Measurements from ENCODE around the gene HNRNPH2. TPM values are rescaled to one million over a fixed set of nuclear protein-coding genes. Genes with fewer than 3 reads are reported as not detected.

Gene HNRNPH2
- total RNA-seq, 1 experiment from 2014 or later: 72.9 TPM

DNA sequence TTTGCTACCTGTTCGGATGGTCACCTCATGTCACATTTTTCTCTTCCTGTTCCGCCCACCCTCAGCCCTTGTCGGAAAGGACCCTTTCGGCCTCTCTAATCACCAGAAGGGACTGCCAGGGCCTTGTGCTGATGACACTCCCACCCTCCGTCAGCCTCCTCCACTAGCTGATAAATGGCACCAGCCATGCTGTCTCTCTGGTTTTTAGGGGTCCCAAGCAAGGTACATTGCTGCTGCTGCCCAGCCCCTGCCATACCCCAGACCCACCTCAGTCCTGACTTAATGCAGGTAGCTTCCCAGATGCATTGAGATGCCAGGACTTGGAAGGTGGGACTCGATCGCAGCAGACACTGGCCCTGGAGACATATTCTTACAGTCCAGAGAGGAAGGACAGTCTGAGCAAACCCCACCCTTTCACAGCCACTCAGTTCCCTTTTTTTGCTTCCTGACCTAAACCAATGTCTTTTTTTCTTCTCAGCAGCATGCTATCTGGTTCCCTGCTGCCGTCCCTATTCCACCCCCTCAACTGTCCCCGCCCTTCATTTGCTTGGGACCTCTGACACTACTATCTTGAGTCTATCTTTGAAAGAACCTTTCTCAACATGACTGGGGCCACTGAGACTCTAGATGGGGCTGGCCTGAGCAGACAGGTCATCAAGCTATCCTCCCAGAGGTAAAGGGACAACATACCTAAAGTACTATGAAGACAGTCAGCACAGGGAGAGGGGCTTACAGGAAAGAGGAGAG is 22.1 kb upstream of the HNRNPH2 start, which contains the start of gene BTK:
Gene BTK, minus strand, starts transcription at position 397 of the 747 bp plus-strand sequence. CDS start 10,907 bp downstream, outside the sequence.
- Histone ChIP-seq H2AFZ (no peak within 1 kb of the TSS), H3K79me2 (ENCODE audit: low read depth) (peaks cover 1% of the 10 kb centered on the region), H3K9me2 (ENCODE audit: insufficient read depth) (no peaks in the 10 kb centered on the region), H3K4me3 (no peak within 1 kb of the TSS), H3K4me1 (replicated peaks; ENCODE audit: insufficient read depth) (peaks cover 4% of the 10 kb centered on the region), H3K9me3 (ENCODE audit: insufficient read depth, low read depth) (no peaks in the 10 kb centered on the region), H3K27me3 (ENCODE audit: insufficient read depth, low read depth) (no peaks in the 10 kb centered on the region), H3F3A (ENCODE audit: insufficient read depth, low read depth) (no peaks in the 10 kb centered on the region), H3K36me3 (ENCODE audit: low read depth) (no peaks in the 10 kb centered on the region), H3K4me2 (no peak within 1 kb of the TSS), H3K27ac (no peak within 1 kb of the TSS), H4K20me1 (ENCODE audit: insufficient read depth) (no peaks in the 10 kb centered on the region)
- ChIA-PET CTCF (no interaction called here), POLR2A (ENCODE audit: unreplicated experiment) (no interaction called here)
- no peak for DNase-seq
- TF ChIP-seq, protein P1, sequence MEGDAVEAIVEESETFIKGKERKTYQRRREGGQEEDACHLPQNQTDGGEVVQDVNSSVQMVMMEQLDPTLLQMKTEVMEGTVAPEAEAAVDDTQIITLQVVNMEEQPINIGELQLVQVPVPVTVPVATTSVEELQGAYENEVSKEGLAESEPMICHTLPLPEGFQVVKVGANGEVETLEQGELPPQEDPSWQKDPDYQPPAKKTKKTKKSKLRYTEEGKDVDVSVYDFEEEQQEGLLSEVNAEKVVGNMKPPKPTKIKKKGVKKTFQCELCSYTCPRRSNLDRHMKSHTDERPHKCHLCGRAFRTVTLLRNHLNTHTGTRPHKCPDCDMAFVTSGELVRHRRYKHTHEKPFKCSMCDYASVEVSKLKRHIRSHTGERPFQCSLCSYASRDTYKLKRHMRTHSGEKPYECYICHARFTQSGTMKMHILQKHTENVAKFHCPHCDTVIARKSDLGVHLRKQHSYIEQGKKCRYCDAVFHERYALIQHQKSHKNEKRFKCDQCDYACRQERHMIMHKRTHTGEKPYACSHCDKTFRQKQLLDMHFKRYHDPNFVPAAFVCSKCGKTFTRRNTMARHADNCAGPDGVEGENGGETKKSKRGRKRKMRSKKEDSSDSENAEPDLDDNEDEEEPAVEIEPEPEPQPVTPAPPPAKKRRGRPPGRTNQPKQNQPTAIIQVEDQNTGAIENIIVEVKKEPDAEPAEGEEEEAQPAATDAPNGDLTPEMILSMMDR (conservative IDR thresholded peaks at IDR 0.05): no peak
- TF ChIP-seq EZH2 (IDR thresholded peaks at IDR 0.05; ENCODE audit: low read depth): no peak
- intact Hi-C loops (cut with micrococcal nuclease; ENCODE audit: unreplicated experiment): no loop called here
- BruUV-seq (replicated peaks): no TSS peak

DNA sequence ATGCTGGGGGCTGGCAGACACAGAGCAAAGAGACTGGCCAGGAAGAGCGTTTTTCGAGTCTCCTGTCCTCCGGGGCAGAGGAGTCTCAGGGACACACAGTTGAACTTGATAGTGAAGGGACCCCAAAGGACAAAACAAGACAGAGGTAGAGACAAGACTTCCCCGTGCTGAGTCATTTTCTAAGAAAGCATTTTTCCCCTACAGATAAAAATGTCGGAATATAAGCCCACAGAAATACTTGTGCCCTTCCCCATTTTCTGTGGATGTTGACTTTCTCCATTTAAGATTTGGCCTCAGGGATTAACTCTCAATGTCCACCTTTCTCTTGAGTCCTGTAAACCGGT is 21.5 kb upstream of the HNRNPH2 start:
- H3K36me3 ChIP-seq (ENCODE audit: low read depth): peaks cover 3% of the 10 kb centered on the region
- H3K27ac ChIP-seq: no peak overlapping the region
- H3K4me3 ChIP-seq: no peak overlapping the region
- BruUV-seq (replicated peaks): no TSS peak
- H3K9me2 ChIP-seq (ENCODE audit: insufficient read depth): no peaks in the 10 kb centered on the region
- peaks cover 4% of the 10 kb centered on the region for H3K4me1 ChIP-seq (replicated peaks; ENCODE audit: insufficient read depth)
- no peak overlapping the region for H2AFZ ChIP-seq
- no peak for DNase-seq
- no peak overlapping the region for H3K4me2 ChIP-seq
- intact Hi-C loops (cut with micrococcal nuclease; ENCODE audit: unreplicated experiment): no loop called here
- no peak for TF ChIP-seq EZH2 (IDR thresholded peaks at IDR 0.05; ENCODE audit: low read depth)
- TF ChIP-seq, protein P1 (conservative IDR thresholded peaks at IDR 0.05): no peak
- H3F3A ChIP-seq (ENCODE audit: insufficient read depth, low read depth): peaks cover 3% of the 10 kb centered on the region; the same call in 1 of the 2 replicates
- H3K9me3 ChIP-seq (ENCODE audit: insufficient read depth, low read depth): no peaks in the 10 kb centered on the region
- ChIA-PET CTCF (no interaction called here), POLR2A (ENCODE audit: unreplicated experiment) (no interaction called here)
- H3K27me3 ChIP-seq (ENCODE audit: insufficient read depth, low read depth): no peaks in the 10 kb centered on the region
- peaks cover 7% of the 10 kb centered on the region for H3K79me2 ChIP-seq (ENCODE audit: low read depth)
- no peaks in the 10 kb centered on the region for H4K20me1 ChIP-seq (ENCODE audit: insufficient read depth)

DNA sequence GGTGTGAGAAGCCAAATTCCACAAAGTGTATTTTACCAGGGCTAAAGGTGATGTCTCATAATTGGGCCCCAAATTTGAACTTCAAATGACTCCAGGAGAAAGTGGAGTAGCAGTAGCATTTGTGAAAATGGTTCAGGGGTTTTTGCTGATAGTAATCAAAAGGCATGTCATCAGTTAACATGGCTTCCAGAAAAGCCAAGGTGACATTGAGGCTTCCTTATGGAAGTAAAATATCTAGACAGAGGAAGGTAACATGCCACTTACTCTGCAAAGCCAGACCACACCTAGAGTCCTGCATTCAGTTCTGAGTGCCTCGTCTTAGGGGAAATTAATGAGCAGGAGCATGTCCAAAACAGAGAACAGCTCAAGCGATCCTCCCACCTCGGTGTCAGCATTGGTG is 19.4 kb upstream of the HNRNPH2 start:
- BruUV-seq (replicated peaks): no TSS peak
- TF ChIP-seq, protein P1 (conservative IDR thresholded peaks at IDR 0.05): no peak
- TF ChIP-seq EZH2 (IDR thresholded peaks at IDR 0.05; ENCODE audit: low read depth): no peak
- Histone ChIP-seq H2AFZ (no peak overlapping the region), H3K27me3 (ENCODE audit: insufficient read depth, low read depth) (no peaks in the 10 kb centered on the region), H3K27ac (no peak overlapping the region), H3K4me3 (no peak overlapping the region), H3K79me2 (ENCODE audit: low read depth) (peaks cover 28% of the 10 kb centered on the region), H3K4me1 (replicated peaks; ENCODE audit: insufficient read depth) (peaks cover 20% of the 10 kb centered on the region), H3K9me3 (ENCODE audit: insufficient read depth, low read depth) (no peaks in the 10 kb centered on the region), H3K36me3 (ENCODE audit: low read depth) (peaks cover 21% of the 10 kb centered on the region), H4K20me1 (ENCODE audit: insufficient read depth) (peaks cover 2% of the 10 kb centered on the region; the same call in 1 of the 2 replicates), H3K9me2 (ENCODE audit: insufficient read depth) (no peaks in the 10 kb centered on the region), H3K4me2 (no peak overlapping the region), H3F3A (ENCODE audit: insufficient read depth, low read depth) (peaks cover 24% of the 10 kb centered on the region)
- intact Hi-C loops (cut with micrococcal nuclease; ENCODE audit: unreplicated experiment): no loop called here
- no peak for DNase-seq
- ChIA-PET CTCF (no interaction called here), POLR2A (ENCODE audit: unreplicated experiment) (no interaction called here)

All from PC-9 (cell line).